Dedifferentiated amniotic fluid mesenchymal stem cell (primary cell): ENCODE results near the gene POGLUT3.

Experiments used
- DNase-seq: peaks from one replicate; pipeline ENCODE4 v3.0.0-alpha.2; 2016; ENCODE audit errors: extremely low spot score

The POGLUT3 gene

GRCh38 chr11:108498046-108498815, at the start of gene POGLUT3:
POGLUT3 (minus strand) TSS chr11:108498384; CDS start chr11:108498366, 18 bp downstream.
- peak; percentile 17 for DNase-seq

GRCh38 chr11:108545909-108546501, 47.8 kb upstream of the POGLUT3 start:
- DNase-seq = no peak

- DNase-seq = no peak
Observed at GRCh38 chr11:108543316-108543964, 45.3 kb upstream of the POGLUT3 start.

GRCh38 chr11:108541531-108541930, 43.3 kb upstream of the POGLUT3 start:
- no peak for DNase-seq

GRCh38 chr11:108538502-108538901, 40.3 kb upstream of the POGLUT3 start:
- DNase-seq = no peak

- no peak for DNase-seq
Observed at GRCh38 chr11:108538022-108538424, 39.8 kb upstream of the POGLUT3 start.

GRCh38 chr11:108536783-108537182, 38.6 kb upstream of the POGLUT3 start:
- DNase-seq = no peak

- no peak for DNase-seq
Observed at GRCh38 chr11:108535384-108535955, 37.3 kb upstream of the POGLUT3 start.

GRCh38 chr11:108534274-108534882, 36.2 kb upstream of the POGLUT3 start:
- DNase-seq = no peak

- DNase-seq = no peak
Observed at GRCh38 chr11:108530426-108530825, 32.2 kb upstream of the POGLUT3 start.

GRCh38 chr11:108527382-108527781, 29.2 kb upstream of the POGLUT3 start:
- no peak for DNase-seq

- no peak for DNase-seq
Observed at GRCh38 chr11:108525161-108525560, 27.0 kb upstream of the POGLUT3 start.

- no peak for DNase-seq
Observed at GRCh38 chr11:108524422-108524821, 26.2 kb upstream of the POGLUT3 start.

GRCh38 chr11:108522318-108522717, 24.1 kb upstream of the POGLUT3 start:
- DNase-seq = no peak

GRCh38 chr11:108518581-108518980, 20.4 kb upstream of the POGLUT3 start:
- DNase-seq = no peak

- DNase-seq = no peak
Observed at GRCh38 chr11:108516125-108516524, 17.9 kb upstream of the POGLUT3 start.

GRCh38 chr11:108512708-108513107, 14.5 kb upstream of the POGLUT3 start:
- no peak for DNase-seq

GRCh38 chr11:108511851-108512474, 13.8 kb upstream of the POGLUT3 start:
- DNase-seq = no peak

- DNase-seq = no peak
Observed at GRCh38 chr11:108508653-108509593, 10.7 kb upstream of the POGLUT3 start.

- no peak for DNase-seq
Observed at GRCh38 chr11:108501396-108501795, 3.2 kb upstream of the POGLUT3 start.

GRCh38 chr11:108500721-108501120, 2.5 kb upstream of the POGLUT3 start:
- DNase-seq = no peak
